Measurements from ENCODE around the gene SMC6.

- TF ChIP-seq CTCF (IDR thresholded peaks at IDR 0.05) (no peak), POLR2A (IDR thresholded peaks at IDR 0.05) (no peak)
These were observed 17.7 kb downstream of the SMC6 start for GRCh38 chr2:17735864-17736263.
